NCI-H69 (cell line): ENCODE results near the gene COL23A1.
"Not testable (repeated sequence)": the region's sequence is repeated elsewhere in the genome, so short reads cannot be mapped to it uniquely, and the experiment has no call there.

Experiments
- DNase-seq: peaks from one replicate; lab custom pipeline; 2025; lab: John Stamatoyannopoulos, UW

The COL23A1 gene

DNA sequence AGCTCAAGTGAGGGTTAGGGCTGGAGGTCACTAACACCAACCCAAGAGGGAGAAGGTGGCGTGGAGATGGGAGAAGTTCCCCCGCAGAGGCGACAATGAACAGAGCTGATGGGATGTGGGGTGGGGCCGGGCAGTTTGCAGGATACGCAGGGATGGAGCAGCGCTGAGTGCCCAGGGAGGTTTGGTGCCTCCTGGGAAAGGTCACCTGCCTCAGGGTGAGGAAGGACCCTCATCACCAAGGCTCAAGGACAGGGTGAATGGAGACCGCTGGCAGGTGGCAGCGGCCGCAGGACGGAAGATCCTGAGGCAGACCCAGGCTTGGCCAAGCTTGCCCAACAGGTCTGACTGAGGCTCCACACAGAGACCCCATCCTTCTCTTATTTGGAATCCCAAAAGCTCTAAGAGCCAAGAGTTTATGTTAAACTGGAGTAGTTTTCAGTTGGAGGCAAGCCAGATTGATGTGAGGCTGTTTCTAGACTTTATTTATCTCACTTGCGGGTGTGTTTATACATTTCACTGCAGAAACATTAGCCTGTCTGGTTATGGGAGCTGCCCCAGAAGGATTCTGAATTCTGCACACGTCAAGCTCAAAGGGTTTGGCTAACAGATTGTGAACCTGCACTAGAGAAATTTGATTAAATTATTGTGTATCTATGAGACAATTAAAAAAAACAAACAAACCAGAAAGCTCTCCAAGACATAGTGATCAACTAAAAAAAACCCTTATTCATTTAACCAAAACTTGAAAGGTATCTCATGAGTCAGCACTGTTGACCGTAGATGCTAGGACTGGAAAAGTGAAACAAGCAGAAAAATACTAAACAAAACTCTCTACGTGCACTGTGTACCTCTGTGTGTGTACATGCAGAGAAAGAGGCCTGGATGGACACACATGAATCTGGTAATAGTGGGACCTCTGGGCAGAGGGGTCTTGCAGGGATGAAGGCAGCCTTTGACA, 211.4 kb downstream of the COL23A1 start:
- DNase-seq, result no peak

DNA sequence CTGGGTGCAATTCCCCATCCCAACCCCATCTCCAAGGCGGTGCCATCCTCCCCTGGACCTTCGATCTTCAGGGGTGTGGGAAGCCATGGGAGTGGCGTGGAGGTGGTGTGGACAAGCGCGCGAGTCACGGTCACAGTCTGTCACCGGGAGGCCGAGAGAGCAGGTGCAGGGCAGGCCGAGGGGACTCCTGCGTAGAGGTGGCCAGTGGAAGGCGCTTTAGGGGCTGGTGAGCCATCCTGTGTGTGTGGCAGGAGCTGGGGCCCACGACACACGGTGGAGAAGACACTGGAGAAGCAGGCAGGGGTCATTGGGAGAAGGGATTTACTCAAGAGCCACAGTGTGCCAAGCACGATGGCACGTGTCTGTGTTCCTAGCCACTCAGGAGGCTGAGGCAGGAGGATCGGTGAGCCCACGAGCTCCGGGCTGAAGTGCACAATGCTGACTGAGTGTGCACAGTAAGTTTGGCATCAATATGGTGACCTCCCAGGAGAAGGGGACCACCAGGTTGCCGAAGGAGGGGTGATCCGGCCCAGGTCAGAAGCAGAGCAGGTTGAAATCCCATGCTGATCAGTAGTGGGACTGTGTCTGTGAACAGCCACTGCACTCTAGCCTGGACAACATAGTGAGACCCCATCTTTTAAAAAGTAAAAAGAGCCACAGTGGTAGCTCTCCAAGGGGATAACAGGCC, 212.5 kb downstream of the COL23A1 start:
- DNase-seq, result no peak

DNA sequence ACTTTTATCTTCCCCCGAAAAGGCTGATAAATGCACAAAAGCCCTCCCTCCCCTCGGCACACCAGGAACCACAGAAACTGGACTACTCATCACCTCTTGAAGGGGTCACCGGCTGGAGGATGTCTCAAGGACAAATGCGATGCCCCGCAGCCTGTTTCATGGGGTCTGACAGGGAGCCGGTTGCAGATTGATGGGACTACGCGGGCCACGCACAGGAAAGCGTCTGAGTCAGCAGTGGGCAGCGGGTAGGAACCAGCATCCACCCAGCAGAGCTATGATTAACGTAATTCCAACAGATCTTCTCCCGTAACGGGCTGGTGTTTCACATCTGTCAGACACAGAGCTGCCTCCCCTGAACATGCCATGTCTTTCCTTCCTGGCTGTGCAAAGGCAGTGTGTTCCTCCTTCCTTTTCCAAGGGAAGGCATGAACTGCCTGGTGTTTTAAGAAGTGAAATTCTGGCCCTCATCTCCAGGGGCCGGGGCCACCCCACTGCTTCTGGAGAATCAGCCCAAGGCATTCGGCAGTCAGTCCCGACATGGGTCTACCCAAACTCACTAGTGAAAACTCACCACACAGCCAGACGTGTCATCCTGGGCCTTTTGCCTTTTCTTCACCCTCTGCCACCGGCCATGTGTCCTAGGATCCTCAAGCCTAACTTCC, 213.1 kb downstream of the COL23A1 start:
- DNase-seq, result no peak

DNA sequence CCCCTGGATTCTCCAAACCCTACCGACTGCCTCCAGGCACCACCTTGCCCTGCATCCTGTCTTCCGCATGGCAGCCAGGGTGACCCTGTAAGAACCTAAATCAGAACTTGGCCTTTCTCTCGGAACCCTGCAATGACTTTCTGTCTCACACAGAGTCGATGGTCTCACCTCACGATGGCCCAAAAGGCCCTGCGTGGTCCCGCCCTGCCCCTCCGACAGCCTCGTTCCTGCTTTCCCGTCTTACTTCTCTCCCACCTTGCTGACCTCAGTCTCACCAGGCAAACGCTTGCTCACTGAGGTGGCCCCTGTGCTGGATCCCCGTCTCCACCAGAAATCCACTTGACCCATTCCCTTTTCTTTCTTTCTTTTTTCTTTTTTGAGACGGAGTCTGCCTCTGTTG, 214.8 kb downstream of the COL23A1 start:
- DNase-seq, result no peak

DNA sequence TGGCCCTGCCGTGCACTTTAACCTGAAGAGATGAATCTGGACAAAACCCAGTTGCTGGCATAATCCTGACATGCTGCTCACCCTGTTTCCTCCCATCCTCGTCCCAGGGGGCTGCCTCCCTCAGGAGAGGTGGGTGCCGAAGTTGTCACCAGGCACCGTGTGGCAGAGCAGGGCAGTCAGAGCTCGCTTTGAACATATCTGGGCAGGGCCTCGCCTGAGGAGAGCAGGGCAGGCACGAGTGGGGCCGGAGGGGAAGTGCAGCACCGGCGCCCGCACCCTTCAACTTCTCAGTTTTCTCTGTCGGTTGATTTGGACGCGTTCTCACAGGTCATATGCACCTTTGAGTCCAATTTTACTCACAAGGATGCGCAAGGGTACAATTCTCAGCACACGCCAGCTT, 216.5 kb downstream of the COL23A1 start:
- no peak for DNase-seq

DNA sequence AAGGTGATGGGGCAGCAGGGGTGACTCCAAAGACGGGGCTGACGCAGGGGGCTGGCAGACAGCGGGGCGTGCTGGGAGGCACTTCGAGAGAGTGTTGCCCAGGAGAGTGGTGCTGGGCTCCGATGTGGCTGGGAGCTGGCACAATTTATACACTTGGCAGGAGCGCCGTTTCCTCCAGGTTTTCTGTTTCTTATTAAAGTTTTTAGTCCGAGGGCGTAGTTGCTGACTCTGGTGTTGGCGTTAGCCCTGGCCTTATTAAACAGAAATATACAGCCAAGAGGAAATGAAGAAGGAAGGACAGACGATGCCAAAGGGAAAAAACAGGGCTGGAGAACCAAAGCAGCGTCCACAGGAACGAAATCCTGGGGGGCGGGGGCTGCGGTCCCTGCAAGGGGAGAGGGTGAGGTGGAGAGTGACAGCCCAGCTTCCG, 218.0 kb downstream of the COL23A1 start:
- no peak for DNase-seq

DNA sequence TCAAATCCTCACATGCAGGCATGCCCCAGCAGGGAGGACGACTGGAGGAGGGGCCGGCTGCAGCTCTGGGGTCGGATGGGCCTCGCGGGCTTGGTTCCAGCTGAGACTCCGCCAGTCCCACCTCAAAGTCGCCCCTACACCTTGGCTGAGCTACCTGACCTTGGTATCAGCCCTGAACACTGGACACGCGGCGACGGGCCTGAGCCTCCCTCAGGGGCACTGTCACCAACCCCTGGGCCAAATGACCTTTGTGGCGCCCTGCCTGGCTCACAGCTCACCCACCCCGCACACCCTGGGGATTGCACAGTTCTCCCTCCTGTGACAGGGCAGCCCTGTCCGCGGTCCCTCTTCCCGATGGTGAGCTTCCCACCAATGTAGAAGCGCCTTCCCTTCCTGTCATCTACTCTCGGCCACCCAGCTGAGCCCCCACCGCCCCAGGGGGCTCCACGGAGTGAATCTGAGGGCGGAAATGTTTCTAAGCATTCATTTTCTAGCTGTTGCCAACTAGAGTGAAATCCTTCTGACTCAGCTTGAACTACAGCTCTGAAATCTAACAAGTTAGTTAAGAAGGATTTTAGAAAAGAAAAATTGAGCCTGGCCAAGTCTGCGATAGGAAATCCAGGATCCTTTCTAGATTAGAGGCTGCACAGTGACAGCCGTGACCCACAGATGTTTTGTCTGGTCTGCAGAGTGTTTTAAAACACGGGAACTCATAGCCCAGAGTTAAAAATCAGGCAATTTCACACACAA, 218.7 kb downstream of the COL23A1 start:
- DNase-seq, result no peak

DNA sequence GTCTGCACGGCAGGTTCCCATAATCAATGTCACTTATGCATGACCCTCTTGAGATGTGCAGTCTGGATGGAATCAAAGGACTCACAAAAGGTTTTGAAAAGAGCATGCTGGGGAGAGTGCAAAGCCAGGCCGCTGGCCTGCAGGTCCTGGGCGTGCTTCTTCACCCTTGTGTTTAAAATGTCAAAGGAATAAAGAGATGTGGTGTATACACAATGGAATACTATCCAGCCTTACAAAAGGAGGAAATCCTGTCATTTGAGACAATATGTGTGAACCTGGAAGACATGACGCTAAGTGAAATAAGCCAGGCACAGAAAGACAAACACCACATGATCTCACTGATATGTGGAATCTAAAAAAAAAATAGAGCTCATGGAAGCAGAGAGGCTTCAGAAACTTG, 220.1 kb downstream of the COL23A1 start:
- no peak for DNase-seq

DNA sequence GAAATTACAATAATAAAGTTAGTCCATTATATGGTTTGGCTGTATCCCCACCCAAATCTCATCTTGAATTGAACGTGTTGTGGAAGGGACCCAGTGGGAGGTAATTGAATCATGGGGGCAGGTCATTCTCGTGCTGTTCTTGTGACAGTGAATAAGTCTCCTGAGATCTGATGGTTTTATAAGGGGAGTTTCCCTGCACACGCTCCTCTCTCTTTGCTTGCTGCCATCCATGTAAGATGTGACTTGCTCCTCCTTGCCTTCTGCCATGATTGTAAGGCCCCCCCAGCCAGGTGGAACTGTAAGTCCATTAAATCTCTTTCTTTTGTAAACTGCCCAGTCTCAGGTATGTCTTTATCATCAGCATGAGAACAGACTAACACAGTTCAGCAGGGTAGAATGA, 220.7 kb downstream of the COL23A1 start:
- not testable (repeated sequence) for DNase-seq

DNA sequence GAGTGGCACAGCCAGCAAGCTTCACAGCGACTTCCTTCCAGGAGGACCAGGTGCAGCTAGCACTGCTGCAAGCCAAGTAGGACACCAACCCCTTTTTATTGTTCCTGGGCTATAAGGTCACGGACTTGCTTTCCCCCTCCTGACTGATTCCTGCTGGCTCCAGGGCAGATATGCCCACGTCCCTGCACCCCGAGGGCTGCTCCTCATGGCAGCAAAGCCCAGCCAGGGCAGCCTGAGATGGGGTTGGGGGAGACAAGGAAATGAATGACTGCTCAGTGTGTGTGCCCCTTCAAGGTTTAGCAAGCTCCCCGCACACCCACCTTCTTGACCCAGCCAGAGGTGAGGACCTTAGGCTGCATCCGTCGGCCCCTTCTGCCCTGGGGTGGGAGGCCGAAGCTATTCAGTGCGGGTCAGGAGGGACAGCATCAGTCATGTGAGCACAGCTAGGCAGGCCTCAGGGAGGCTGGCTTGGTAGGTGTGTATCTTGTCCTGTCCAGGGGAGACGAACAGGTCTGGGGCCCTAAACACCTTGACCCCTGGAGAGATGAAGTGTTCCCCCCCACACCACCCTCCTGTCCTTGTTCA, 221.4 kb downstream of the COL23A1 start:
- no peak for DNase-seq

DNA sequence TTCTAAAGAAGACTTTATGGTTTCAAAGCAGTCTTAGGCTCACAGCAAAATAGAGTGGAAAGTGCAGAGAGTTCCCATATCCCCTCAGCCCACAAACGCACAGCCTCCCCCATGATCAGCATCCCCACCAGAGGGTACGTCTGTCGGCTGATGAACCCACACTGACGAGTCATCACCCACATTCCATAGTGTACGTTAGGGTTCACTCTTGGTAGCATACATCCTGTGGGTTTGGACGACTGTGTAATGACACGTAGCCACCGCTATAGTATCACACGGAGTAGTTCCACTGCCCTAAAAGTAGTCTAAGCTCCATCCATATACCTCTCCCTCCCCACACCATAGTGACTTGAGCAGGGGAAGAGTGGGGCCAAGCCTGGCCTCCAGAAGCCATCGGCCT, 221.9 kb downstream of the COL23A1 start:
- DNase-seq, result no peak

DNA sequence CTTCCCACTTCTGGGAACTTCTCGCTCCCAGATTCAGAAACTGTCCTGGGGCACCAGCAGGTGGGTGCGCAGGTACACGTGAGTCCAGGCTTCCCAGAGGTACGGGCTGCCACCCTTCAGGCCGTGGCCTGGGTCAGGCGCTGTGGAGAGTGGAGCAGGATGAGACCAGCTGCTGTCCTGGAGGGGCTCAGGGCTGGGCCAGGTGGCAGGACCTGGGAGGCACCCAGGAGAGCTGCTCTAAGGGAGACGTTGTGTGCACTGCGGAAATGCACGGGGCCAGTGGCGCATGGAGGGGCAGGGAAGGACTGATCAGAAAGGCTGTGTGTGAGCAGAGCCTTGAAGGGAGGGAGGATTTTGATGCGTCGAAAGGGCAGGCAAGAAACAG, 222.5 kb downstream of the COL23A1 start:
- DNase-seq, result no peak

DNA sequence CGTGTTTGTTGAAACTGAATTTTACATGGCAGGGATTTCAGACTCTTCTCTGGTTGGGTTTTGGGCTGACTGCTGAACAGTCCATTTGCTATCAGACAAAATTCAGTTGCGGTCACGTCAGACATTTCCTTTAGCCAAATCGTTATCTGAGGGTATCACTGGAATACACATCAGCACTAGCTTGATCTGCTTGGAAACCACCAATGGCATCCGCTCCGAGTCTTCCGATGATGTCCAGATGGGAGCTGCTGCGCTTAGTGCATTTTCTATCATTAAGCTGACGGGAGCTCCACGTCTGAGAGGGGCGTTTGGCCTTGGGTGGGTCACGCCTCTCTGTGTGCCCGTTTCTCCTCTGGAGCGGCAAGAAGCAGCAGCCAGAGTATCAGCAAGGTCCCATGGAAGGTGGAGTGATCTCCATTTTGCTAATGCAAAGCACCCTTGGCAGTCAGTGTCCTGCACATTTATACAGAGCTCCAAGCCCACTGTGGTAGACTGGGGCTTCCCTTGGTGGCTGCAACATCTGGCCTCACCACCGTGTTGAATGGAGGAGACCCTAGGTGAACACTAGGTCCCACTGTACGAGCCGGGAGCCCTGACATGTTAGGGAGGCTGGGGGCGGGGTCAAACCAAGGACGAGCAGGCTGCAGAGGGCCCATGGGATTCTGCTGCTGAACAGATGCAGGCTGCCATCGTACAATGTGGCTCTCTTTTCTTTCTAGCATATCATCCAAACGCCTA, 223.0 kb downstream of the COL23A1 start:
- DNase-seq, result no peak

DNA sequence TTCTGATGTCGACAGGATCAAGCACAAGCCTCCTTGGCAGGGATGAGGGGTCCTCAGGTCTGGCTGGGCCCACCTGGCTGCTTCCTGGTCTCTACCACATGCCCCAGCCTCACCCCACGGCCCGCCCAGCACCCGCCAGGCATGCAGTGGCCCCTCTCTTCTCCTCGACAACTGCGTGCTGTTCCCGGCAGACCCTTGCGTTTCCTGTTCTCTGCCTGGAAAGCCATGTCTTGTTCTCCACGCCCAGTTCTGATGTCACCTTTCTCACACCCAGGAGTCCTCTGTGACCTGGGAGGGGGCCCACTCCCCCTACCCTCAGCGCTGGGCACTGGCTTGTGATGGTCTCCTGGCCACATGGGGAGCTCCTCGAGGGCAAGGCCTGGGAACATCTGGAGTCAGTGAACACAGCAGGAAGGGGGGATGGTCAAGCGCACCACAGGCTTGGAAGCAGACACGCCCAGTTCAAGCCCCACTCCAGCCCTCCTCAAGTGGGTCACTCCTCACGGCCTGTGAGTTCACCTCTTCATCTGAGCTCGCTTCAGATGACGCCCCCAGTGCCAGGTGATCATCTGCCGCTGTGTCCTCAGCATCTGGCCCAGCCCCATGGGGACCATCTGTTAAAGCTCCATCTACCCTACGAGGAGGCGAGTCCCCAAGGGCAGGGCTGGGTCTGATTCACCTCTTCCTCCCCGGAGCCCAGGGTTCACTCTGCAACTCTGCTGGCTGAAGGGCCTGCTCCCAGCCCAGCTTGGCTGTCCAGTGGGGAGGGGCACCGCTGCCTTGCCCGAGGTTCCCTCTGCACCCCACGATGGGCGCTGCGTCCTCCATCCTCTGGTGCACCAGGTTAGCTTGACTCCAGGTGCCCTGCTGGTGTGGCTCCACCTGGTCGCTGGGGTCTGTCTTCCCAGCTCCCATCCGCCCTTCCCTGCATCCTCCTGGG, 224.4 kb downstream of the COL23A1 start:
- DNase-seq, result no peak

DNA sequence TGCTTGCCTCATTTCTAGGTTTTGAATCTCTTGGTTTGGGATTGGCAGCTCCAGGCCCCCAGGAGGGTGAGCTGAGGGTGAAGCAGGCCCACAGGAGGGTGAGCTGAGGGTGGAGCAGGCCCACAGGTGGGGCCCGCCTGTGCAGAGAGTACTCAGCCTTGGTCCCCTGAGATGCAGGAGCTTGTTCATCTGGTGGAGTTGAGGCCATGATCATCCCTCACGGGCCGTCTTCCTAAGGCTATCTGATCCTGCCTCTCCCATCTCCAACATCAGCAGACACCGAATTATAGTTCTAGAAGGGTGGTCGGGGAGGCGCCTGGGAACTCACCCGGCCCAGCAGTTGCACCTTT, 225.9 kb downstream of the COL23A1 start:
- DNase-seq, result no peak

DNA sequence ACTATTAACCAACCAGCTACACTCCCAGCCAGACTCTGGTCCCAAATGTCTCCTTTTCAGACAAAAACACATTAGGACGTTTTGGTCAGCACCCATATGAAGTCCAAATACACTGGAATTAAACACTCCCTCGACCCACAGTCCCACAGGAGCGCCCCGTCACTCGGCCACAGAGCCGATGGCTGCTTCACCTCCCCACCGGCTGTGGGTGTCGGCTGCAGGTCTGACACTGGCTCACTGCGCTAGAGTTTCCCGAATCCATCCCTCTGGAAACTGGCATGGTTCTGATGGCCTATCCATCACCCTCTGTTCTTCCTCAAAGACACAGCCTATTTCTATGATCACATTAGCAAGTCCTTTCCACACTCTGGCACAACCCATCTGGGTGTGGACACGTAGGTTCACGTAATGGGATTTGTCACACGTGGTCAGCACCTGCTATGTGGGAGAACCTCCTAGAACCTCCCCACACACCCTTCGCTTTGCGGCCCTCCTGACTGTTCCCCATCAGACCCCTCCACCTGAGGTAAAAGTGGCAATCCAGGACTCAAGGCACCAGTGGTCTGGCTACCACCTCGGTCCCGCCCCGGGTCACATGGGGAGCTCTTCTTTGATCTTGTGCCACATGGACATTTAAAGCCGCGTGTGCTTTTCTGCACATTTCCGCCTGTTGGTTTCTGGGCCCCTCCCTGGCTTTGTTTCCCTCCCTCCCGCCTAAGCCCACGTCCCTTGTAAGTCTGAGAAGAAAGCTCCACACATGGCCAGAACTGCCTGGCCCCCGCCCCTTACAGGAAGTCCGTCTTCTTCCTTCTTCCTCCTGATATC, 226.5 kb downstream of the COL23A1 start:
- DNase-seq, result no peak

DNA sequence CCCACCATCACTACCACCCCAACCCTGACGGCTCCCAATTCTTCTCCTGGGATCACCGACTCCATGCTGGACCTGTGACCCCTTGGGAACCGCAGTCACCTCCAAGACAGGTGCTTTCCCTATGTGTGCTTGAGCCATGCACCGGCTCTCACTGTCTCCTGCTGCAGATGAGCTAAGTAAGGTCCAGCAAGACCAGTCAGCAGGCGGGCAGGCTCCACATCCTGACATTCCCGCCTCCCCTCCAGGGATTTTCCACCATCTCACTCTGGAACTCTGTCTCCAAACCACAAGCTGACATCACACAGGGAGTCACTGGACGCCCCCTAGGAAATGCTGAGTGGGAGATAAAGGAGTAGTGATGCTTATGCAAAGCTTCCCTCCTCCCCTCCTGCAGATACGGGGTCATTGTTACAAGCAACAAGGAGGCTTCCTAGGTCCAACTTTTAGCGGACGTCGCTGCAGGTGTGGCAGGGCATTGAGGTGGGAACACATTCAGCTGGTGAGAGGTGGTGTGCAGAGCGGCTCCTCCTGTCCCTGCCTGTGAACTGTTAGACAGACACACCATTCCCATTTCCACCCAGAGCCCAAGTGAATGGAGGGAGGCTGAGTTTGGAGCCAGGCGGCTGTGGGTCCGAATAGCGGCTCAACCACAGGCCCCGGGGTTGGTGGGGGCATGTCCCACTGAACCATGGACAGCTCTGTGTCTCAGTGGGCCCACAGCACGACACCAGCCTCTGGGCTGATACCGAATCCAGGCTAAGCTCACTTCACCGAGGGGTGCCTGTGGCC, 228.3 kb downstream of the COL23A1 start:
- DNase-seq, result no peak

DNA sequence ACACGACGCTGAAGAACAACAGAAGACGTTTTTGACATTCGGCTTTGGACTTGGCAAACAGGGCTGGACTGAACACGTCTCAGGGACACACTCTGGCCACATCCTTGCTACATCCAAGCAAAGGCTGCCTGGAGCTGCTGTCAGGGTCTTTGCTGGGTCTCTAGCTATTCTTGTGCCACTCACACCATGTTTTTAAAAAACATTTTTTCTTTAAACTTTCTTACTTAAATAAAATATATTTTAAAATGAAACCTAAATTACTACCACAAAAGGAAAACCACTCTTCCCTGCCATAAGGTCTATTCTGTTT, 229.3 kb downstream of the COL23A1 start:
- DNase-seq, result no peak
